Mesendoderm (in vitro differentiated cells): ENCODE data around the gene HEG1.

Experiments used
- DNase-seq: peaks from one replicate; pipeline ENCODE4 v3.0.0; 2013
- H2AK5ac ChIP-seq: 2 replicates; pipeline ENCODE4 v1.6.1; 2013; ENCODE audit warnings: low read length, inconsistent platforms
- H2BK120ac ChIP-seq: 2 replicates; pipeline ENCODE4 v1.6.1; 2013; ENCODE audit warnings: low read depth, mild to moderate bottlenecking, low read length, moderate library complexity, mixed read lengths
- H2BK15ac ChIP-seq: replicated peaks from 2 replicates; pipeline ENCODE4 v1.6.1; 2013; ENCODE audit warnings: low read depth, mild to moderate bottlenecking, moderate library complexity
- H2BK5ac ChIP-seq: 2 replicates; pipeline ENCODE4 v1.6.1; 2013; ENCODE audit warnings: low read length, inconsistent platforms
- H3K18ac ChIP-seq: 2 replicates; pipeline ENCODE4 v1.6.1; 2013; ENCODE audit warnings: mild to moderate bottlenecking, low read length, mixed read lengths
- H3K23ac ChIP-seq: one replicate; pipeline ENCODE4 v1.6.1; 2013; ENCODE audit warnings: low read length
- H3K27ac ChIP-seq: 2 replicates; pipeline ENCODE4 v1.5.1; 2013; ENCODE audit warnings: low read depth, mild to moderate bottlenecking, inconsistent platforms, low read length, moderate library complexity
- H3K27me3 ChIP-seq: 2 replicates; pipeline ENCODE4 v1.6.1; 2013; ENCODE audit warnings: low read length, control low read depth, mild to moderate bottlenecking, inconsistent platforms; ENCODE audit not compliant: insufficient read depth, poor library complexity
- H3K36me3 ChIP-seq: 2 replicates; pipeline ENCODE4 v1.6.1; 2013; ENCODE audit warnings: low read length, inconsistent platforms; ENCODE audit not compliant: control insufficient read depth, insufficient read depth
- H3K4ac ChIP-seq: one replicate; pipeline ENCODE4 v1.6.1; 2013; ENCODE audit warnings: low read depth, mild to moderate bottlenecking, low read length, moderate library complexity
- H3K4me1 ChIP-seq: 2 replicates; pipeline ENCODE4 v1.6.1; 2013; ENCODE audit warnings: low read depth, low read length, inconsistent platforms; ENCODE audit not compliant: control insufficient read depth
- H3K4me2 ChIP-seq: 2 replicates; pipeline ENCODE4 v1.6.1; 2013; ENCODE audit warnings: low read length
- H3K4me3 ChIP-seq: 2 replicates; pipeline ENCODE4 v1.5.1; 2013; ENCODE audit warnings: mild to moderate bottlenecking, low read length
- H3K56ac ChIP-seq: one replicate; pipeline ENCODE4 v1.6.1; 2013; ENCODE audit warnings: low read length
- H3K79me1 ChIP-seq: 2 replicates; pipeline ENCODE4 v1.6.1; 2013; ENCODE audit warnings: low read length, inconsistent platforms
- H3K79me2 ChIP-seq: 2 replicates; pipeline ENCODE4 v1.6.1; 2013; ENCODE audit warnings: mild to moderate bottlenecking, low read length; ENCODE audit not compliant: control insufficient read depth, insufficient read depth
- H3K9ac ChIP-seq: 2 replicates; pipeline ENCODE4 v1.6.1; 2013; ENCODE audit warnings: low read length, inconsistent platforms
- H4K5ac ChIP-seq: one replicate; pipeline ENCODE4 v1.6.1; 2013; ENCODE audit warnings: low read length
- H4K8ac ChIP-seq: one replicate; pipeline ENCODE4 v1.6.1; 2013; ENCODE audit warnings: low read depth, mild to moderate bottlenecking, control low read depth, low read length, moderate library complexity
- WGBS: extraction: QIAGEN DNeasy Blood & Tissue Kit; methylation state at CpG from one replicate; pipeline ENCODE4 v1.1.7; 2013; ENCODE audit warnings: low lambda C conversion rate, missing lambda C conversion rate; ENCODE audit not compliant: insufficient coverage; ENCODE audit errors: extremely low coverage; 5-methylcytosine and 5-hydroxymethylcytosine counted together

HEG1 gene

GRCh38 chr3:124966521-124967445 is 89.0 kb downstream of the HEG1 start:
- Histone ChIP-seq H3K27ac (no peak overlapping the region), H4K8ac (no peak overlapping the region), H2BK15ac (no peak overlapping the region), H3K4me1 (no peaks in the 10 kb centered on the region), H3K9ac (no peak overlapping the region), H3K27me3 (no peaks in the 10 kb centered on the region), H3K79me1 (no peaks in the 10 kb centered on the region), H3K23ac (no peak overlapping the region), H2BK5ac (no peak overlapping the region), H4K5ac (no peak overlapping the region), H3K4me2 (no peak overlapping the region), H3K18ac (no peak overlapping the region), H2BK120ac (no peak overlapping the region), H3K36me3 (peaks cover 16% of the 10 kb centered on the region), H3K4ac (no peak overlapping the region), H3K79me2 (no peaks in the 10 kb centered on the region), H3K56ac (no peak overlapping the region), H2AK5ac (no peak overlapping the region), H3K4me3 (no peak overlapping the region)
- no peak for DNase-seq
- WGBS: no CpG with 5 or more reads among the region's 7 CpGs

- Histone ChIP-seq H3K27ac (no peak overlapping the region), H2BK15ac (no peak overlapping the region), H3K4me3 (no peak overlapping the region), H4K5ac (no peak overlapping the region), H3K36me3 (peaks cover 14% of the 10 kb centered on the region), H3K4me2 (no peak overlapping the region), H3K23ac (no peak overlapping the region), H3K4me1 (no peaks in the 10 kb centered on the region), H3K56ac (no peak overlapping the region), H2BK120ac (no peak overlapping the region), H3K79me1 (no peaks in the 10 kb centered on the region), H2BK5ac (no peak overlapping the region), H3K4ac (no peak overlapping the region), H4K8ac (no peak overlapping the region), H3K18ac (no peak overlapping the region), H3K79me2 (no peaks in the 10 kb centered on the region), H3K9ac (no peak overlapping the region), H3K27me3 (no peaks in the 10 kb centered on the region), H2AK5ac (no peak overlapping the region)
- DNase-seq: no peak
- no CpG with 5 or more reads among the region's 1 CpG for WGBS
Observed at GRCh38 chr3:124965413-124965812, 90.4 kb downstream of the HEG1 start.

- no peak overlapping the region for H3K56ac ChIP-seq
- DNase-seq: no peak
- no peak overlapping the region for H3K23ac ChIP-seq
- H4K8ac ChIP-seq: no peak overlapping the region
- H3K18ac ChIP-seq: no peak overlapping the region
- no peaks in the 10 kb centered on the region for H3K79me1 ChIP-seq
- no peak overlapping the region for H4K5ac ChIP-seq
- H3K27me3 ChIP-seq: no peaks in the 10 kb centered on the region
- no peak overlapping the region for H3K27ac ChIP-seq
- no peak overlapping the region for H3K9ac ChIP-seq
- H3K4me3 ChIP-seq: no peak overlapping the region
- no peak overlapping the region for H2BK15ac ChIP-seq
- H2BK5ac ChIP-seq: no peak overlapping the region
- WGBS: no CpG with 5 or more reads among the region's 4 CpGs
- H3K36me3 ChIP-seq: peaks cover 6% of the 10 kb centered on the region
- no peak overlapping the region for H3K4me2 ChIP-seq
- no peak overlapping the region for H3K4ac ChIP-seq
- no peaks in the 10 kb centered on the region for H3K4me1 ChIP-seq
- no peak overlapping the region for H2BK120ac ChIP-seq
- H2AK5ac ChIP-seq: no peak overlapping the region
- H3K79me2 ChIP-seq: no peaks in the 10 kb centered on the region
Observed at GRCh38 chr3:124964387-124964786, 91.4 kb downstream of the HEG1 start.

- H3K4me1 ChIP-seq: no peaks in the 10 kb centered on the region
- no peak overlapping the region for H3K4ac ChIP-seq
- H2BK15ac ChIP-seq: no peak overlapping the region
- H3K18ac ChIP-seq: no peak overlapping the region
- no peak overlapping the region for H3K9ac ChIP-seq
- no peaks in the 10 kb centered on the region for H3K79me2 ChIP-seq
- peaks cover 2% of the 10 kb centered on the region for H3K36me3 ChIP-seq
- no peaks in the 10 kb centered on the region for H3K79me1 ChIP-seq
- H2BK5ac ChIP-seq: no peak overlapping the region
- H2BK120ac ChIP-seq: no peak overlapping the region
- H3K4me3 ChIP-seq: no peak overlapping the region
- H4K5ac ChIP-seq: no peak overlapping the region
- no CpG with 5 or more reads among the region's 3 CpGs for WGBS
- no peak overlapping the region for H3K4me2 ChIP-seq
- H3K56ac ChIP-seq: no peak overlapping the region
- H4K8ac ChIP-seq: no peak overlapping the region
- no peak for DNase-seq
- H3K27ac ChIP-seq: no peak overlapping the region
- no peaks in the 10 kb centered on the region for H3K27me3 ChIP-seq
- H3K23ac ChIP-seq: no peak overlapping the region
- no peak overlapping the region for H2AK5ac ChIP-seq
Observed at GRCh38 chr3:124963755-124964154, 92.0 kb downstream of the HEG1 start.

GRCh38 chr3:124962403-124962940 is 93.3 kb downstream of the HEG1 start:
- WGBS: no CpG with 5 or more reads among the region's 2 CpGs
- Histone ChIP-seq H3K4ac (no peak overlapping the region), H3K79me1 (no peaks in the 10 kb centered on the region), H3K4me2 (no peak overlapping the region), H2AK5ac (no peak overlapping the region), H4K5ac (no peak overlapping the region), H4K8ac (no peak overlapping the region), H3K27ac (no peak overlapping the region), H3K23ac (no peak overlapping the region), H3K9ac (no peak overlapping the region), H3K56ac (no peak overlapping the region), H3K4me1 (no peaks in the 10 kb centered on the region), H3K4me3 (no peak overlapping the region), H3K18ac (no peak overlapping the region), H2BK120ac (no peak overlapping the region), H3K36me3 (no peaks in the 10 kb centered on the region), H2BK15ac (no peak overlapping the region), H3K79me2 (no peaks in the 10 kb centered on the region), H2BK5ac (no peak overlapping the region), H3K27me3 (no peaks in the 10 kb centered on the region)
- no peak for DNase-seq
